Muscle layer of colon (tissue), 2 donors: ENCODE results near the gene SYT8.

Source experiments
- H3K27ac ChIP-seq: one replicate; pipeline ENCODE4 v1.7.0; 2013; ENCODE audit warnings: low read depth, mild to moderate bottlenecking, low read length, moderate library complexity
- H3K27me3 ChIP-seq, 2 donors: one replicate each; pipeline ENCODE4 v1.7.0; 2013; ENCODE audit warnings: low read length in 2 of 2, mild to moderate bottlenecking in 2 of 2; ENCODE audit not compliant: insufficient read depth in 2 of 2, control insufficient read depth in 1 of 2
- H3K36me3 ChIP-seq: one replicate; pipeline ENCODE4 v1.7.0; 2013; ENCODE audit warnings: mild to moderate bottlenecking, low read length; ENCODE audit not compliant: insufficient read depth
- H3K4me1 ChIP-seq: one replicate; pipeline ENCODE4 v1.7.0; 2013; ENCODE audit warnings: mild to moderate bottlenecking, low read length; ENCODE audit not compliant: insufficient read depth
- H3K4me3 ChIP-seq, 2 donors: one replicate each; pipeline ENCODE4 v1.7.0; 2013; ENCODE audit warnings: low read length in 2 of 2, low read depth in 1 of 2, mild to moderate bottlenecking in 1 of 2, moderate library complexity in 1 of 2
- H3K9ac ChIP-seq: one replicate; pipeline ENCODE4 v1.7.0; 2013; ENCODE audit warnings: low read length
- H3K9me3 ChIP-seq: one replicate; pipeline ENCODE4 v1.7.0; 2013; ENCODE audit warnings: mild to moderate bottlenecking, low read length
- donor health status: abdominal sarcoma.
- donor health status: Adenocarcinoma of cecum.

SYT8 gene

DNA sequence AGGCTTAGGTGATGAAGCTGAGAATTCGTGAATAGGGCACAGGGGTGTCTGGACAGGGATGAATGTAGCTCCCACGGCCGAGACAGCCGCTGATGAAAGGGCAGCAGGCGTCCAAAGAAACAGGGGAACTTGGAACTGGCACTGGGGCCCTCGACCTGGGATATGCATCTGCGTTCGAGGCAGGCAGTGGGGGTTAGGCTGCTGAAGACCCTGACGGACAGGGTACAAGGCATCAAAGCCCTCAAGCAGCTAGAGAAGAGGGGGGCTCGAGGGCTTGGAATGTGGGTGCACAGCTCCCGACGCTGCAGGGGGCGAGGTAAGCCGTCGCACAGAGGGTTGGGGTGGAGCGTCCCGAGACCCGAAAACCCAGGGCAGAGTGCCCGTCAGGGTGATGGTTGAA, 6.9 kb upstream of the SYT8 start:
- H3K36me3 ChIP-seq: no peaks in the 10 kb centered on the region
- no peak overlapping the region for H3K27ac ChIP-seq
- no peaks in the 10 kb centered on the region for H3K9me3 ChIP-seq
- H3K9ac ChIP-seq: no peak overlapping the region
- no peaks in the 10 kb centered on the region for H3K4me1 ChIP-seq
- no peak overlapping the region for H3K4me3 ChIP-seq
- peaks cover 0 to 27% of the 10 kb centered on the region in 2 donors for H3K27me3 ChIP-seq

DNA sequence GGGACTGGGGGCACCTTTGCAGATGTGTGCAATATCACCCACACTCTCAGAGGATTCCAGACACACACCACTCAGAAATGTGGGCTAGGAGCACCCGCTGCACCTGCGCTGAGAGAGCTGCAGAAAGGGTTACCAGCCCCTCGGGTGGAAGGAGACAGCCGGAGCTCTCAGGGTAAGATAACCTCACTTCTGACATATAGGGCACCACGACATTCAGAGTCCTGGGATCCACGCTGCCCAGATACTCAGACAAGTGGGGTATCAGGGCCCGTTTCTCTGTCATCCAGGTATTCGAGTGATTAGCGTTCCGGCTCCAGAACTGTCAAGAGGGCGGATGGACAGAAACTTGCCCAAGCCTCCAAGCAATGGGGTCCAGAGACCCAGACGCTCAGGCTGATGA, 6.2 kb upstream of the SYT8 start:
- no peak overlapping the region for H3K27ac ChIP-seq
- H3K9ac ChIP-seq: no peak overlapping the region
- H3K27me3 ChIP-seq: peaks cover 0 to 29% of the 10 kb centered on the region in 2 donors
- H3K4me1 ChIP-seq: no peaks in the 10 kb centered on the region
- H3K36me3 ChIP-seq: no peaks in the 10 kb centered on the region
- no peak overlapping the region for H3K4me3 ChIP-seq
- H3K9me3 ChIP-seq: no peaks in the 10 kb centered on the region

DNA sequence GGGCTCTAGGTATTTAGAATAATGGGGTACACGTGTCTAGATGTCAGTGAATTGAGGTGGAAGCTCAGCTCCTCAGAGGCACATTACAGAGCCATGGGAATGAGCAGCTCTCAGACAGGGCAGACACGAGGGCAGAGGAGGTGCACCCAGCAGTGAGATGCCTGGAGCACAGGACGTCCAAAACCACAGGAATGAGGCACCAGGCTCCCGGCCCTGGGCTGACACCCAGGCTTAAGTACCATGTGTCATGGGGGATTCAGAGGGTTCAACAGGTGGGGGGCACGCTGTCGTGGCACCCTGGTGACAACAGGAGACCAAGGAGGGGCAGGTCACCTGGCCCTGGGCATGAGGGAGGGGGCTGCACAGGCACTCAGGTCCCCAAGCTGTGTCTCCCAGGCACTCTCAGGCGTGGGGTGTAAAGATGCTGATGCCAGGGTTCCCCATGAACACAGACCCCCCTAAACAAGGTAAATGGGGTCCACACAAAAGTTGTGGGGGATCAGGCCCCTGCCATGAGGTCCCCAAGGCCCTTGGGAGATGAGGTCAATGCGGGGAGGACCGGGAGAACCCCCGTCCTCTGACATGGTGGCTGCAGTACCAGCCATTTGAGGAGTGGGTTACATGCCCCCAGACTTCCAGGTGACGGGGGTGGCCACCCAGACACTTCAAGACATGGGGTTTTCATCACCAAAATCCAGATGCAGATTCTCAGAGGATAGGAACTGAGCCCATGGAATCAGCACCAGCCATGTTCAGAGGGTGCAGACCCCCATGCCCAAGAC, 5.6 kb upstream of the SYT8 start:
- no peak overlapping the region for H3K9ac ChIP-seq
- no peak overlapping the region for H3K4me3 ChIP-seq
- no peaks in the 10 kb centered on the region for H3K4me1 ChIP-seq
- no peaks in the 10 kb centered on the region for H3K9me3 ChIP-seq
- H3K27ac ChIP-seq: no peak overlapping the region
- H3K27me3 ChIP-seq: peaks cover 0 to 29% of the 10 kb centered on the region in 2 donors
- no peaks in the 10 kb centered on the region for H3K36me3 ChIP-seq

DNA sequence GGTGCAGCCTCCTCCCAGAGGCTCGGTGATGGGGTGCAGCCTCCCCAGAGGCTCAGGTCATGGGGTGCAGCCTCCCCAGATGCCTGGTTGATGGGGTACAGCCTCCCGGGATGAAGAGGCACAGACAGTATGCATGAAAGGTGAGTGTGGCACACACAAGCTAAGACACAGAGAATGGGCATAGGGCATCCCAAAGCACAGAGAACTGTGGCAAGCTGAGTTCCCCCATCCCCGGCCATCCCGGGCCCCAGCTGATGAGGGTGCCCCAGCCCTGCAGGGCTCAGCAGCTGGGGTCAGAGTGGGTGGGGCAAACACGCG, 4.8 kb upstream of the SYT8 start:
- Histone ChIP-seq H3K36me3 (no peaks in the 10 kb centered on the region), H3K27ac (no peak overlapping the region), H3K9me3 (no peaks in the 10 kb centered on the region), H3K4me1 (no peaks in the 10 kb centered on the region), H3K4me3 (no peak overlapping the region), H3K9ac (no peak overlapping the region), H3K27me3 (peaks cover 0 to 29% of the 10 kb centered on the region in 2 donors)

DNA sequence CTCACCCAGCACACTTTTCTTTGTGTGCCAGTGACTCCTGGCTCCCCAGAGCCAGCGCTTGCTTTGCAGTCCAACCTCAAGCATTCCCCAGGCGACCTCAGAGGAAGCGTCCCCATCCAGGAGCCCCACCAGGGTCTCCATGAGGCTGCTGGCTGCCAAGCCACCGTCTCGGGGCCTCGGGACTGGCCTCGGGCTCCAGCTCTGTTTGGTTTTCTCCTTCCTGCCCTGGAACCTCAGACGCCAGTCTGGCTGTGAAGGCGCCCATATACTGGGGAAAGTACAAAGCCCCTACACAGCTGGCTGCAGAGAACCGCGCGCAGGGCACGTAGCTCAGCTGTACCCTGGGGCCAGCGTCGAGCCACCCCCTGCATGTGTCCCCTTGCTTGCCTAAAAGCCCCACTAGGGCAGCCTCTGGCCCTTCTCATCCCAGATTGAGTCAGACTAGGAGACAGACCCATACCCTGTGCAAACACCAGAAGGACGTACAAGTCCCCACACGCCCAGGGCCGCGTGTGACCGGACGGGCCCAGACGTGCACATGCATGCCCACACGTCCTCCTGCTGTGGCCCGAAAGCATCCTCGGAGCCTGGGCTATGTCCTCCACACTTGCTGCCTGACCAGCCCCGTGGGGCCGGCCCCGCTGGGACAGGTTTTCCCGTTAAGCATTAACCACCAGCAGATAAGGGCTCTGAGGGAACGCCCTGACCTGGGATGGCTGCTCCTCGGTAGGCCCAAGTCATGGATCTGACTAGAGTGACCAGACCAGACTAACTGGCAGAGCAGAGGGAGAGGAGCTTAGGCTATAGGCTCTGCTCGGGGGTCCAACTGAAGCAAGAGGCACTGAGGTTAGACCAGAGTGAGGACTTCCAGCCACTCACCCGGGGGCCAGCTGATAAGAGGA, 4.2 kb upstream of the SYT8 start:
- Histone ChIP-seq H3K4me3 (no peak overlapping the region), H3K27ac (no peak overlapping the region), H3K9me3 (no peaks in the 10 kb centered on the region), H3K4me1 (no peaks in the 10 kb centered on the region), H3K27me3 (peaks cover 0 to 29% of the 10 kb centered on the region in 2 donors), H3K9ac (no peak overlapping the region), H3K36me3 (no peaks in the 10 kb centered on the region)

DNA sequence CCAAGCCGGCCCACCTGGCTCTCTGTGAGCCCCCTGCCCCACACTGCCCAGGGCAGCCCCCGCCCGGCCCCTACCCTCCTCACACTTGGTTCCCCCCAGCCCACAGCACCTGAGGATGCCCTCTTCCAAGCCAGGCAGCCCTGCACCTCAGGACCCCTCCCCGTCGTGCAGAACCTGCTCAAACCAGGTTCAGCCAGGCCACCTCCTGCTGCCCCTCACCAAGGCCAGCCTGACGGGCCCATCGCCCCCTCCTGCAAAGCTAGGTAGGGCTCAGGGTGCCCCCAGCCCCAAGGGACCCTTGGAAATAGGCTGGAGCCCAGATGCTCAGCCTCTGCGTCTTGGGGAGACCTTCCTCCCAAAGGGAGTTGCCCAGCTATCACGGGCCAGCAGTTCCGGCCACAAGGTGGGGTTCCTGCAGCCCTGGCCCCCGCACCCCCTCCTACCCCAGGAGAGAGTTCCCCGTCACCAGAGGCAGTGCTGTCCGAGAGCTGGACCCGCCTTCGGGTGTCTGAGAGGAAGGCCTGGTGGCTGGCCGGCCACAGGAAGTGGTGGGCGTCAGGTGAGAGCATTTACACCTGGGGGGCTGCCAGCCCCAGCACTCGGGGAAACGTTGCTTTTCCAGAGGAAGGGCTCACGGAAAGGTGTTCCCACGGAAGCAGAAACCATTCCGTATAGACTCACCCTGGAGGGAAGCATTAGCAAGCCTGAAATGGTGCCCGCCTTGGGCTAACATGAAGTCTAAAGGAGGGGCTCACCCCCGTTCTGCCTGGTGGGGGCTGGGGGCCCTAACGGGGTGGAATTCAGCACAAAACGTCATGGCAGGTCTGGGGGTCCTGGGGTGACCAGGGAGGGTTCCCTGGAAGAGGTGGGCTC, 3.2 kb upstream of the SYT8 start:
- H3K4me1 ChIP-seq: no peaks in the 10 kb centered on the region
- H3K9me3 ChIP-seq: no peaks in the 10 kb centered on the region
- H3K9ac ChIP-seq: no peak overlapping the region
- no peak overlapping the region for H3K4me3 ChIP-seq
- peaks cover 0 to 26% of the 10 kb centered on the region in 2 donors for H3K27me3 ChIP-seq
- H3K36me3 ChIP-seq: no peaks in the 10 kb centered on the region
- H3K27ac ChIP-seq: no peak overlapping the region

DNA sequence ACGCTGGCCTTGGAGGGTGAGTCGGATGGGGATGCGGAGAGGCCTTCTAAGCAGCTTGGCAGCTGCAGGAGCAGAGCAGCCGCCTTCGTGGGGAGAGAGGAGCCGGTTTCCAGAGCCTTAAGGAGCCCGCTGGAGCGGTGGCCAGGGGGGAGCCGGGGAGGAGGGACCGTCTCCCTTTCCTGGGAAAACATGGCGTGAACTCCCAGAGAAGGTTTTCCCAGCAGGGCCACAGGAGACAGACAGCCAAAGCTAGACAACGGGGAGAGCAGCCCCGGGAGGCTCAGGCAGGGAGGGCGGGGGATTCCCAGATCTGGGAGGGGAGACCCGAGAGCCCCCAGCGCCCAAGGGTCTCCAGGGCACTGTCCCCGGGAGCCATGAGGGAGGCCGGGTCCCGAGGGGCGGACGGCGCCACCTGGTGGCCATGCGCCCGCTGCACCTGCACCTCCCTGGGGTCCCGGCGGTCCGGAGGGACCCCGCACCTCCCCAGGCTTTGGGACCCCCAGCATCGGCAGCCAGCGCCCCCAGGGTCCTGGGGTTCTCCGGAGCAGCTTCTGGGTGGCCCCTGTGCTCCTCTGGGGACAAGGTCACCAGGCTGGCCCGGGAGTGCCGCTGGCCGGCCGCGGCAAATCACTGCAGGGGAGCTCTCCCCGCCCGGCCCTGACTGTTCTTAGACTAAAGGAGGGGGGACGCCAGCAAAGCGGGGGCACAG, 2.4 kb upstream of the SYT8 start:
- Histone ChIP-seq H3K27ac (no peak overlapping the region), H3K9me3 (no peaks in the 10 kb centered on the region), H3K4me1 (no peaks in the 10 kb centered on the region), H3K9ac (no peak overlapping the region), H3K27me3 (peaks cover 0 to 26% of the 10 kb centered on the region in 2 donors), H3K36me3 (no peaks in the 10 kb centered on the region), H3K4me3 (no peak overlapping the region)

DNA sequence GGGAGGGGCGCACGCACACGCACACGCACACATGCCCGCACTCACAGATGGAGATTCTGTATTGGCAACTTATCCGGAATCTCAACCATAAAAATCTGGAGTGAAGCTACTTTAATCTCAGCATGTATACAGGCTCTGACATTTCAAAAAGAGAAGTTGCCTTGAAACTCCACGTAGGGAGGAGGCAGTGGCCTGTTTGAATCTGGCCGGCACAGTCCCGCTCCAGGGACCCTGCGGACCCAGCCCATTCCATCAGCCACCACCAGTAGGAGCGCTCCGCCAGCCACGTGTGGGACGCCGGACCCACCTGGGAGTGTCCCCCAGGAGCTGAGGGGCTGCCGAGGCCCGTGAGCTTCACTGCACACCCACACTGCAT, 1.9 kb upstream of the SYT8 start:
- Histone ChIP-seq H3K9me3 (no peaks in the 10 kb centered on the region), H3K27me3 (peaks cover 0 to 26% of the 10 kb centered on the region in 2 donors), H3K27ac (no peak overlapping the region), H3K4me3 (no peak overlapping the region), H3K4me1 (no peaks in the 10 kb centered on the region), H3K9ac (no peak overlapping the region), H3K36me3 (no peaks in the 10 kb centered on the region)

DNA sequence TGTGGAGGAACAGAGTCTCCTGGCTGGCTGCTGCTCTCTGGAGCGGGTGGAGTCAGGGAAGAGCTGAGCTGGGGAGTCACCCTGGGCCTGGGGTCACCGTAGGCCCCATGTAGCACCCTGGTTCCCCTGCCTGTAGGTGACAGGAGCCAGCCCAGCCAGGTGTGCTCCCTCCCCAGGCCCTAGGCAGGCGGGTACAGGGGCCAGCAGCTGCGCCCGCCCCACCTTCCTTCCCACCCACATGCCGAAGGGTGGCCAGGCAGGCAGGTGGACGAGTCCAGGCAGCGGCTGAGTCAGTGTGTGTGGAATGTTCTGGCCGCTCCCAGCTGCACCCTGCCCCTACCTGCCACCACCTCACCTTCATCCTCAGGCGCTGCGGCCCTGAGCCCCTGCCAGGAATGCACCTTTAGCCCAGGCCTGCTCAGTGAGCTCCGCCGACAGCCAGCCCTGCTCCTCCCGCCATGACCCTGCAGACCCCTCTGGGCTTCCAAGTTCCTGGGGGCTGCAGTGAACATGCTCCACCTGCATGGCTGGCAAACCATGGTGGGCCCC, 654 bp upstream of the SYT8 start:
- no peaks in the 10 kb centered on the region for H3K4me1 ChIP-seq
- H3K36me3 ChIP-seq: no peaks in the 10 kb centered on the region
- H3K27me3 ChIP-seq: peaks cover 0 to 25% of the 10 kb centered on the region in 2 donors
- H3K9ac ChIP-seq: no peak overlapping the region
- H3K9me3 ChIP-seq: no peaks in the 10 kb centered on the region
- no peak overlapping the region for H3K27ac ChIP-seq
- no peak overlapping the region for H3K4me3 ChIP-seq

DNA sequence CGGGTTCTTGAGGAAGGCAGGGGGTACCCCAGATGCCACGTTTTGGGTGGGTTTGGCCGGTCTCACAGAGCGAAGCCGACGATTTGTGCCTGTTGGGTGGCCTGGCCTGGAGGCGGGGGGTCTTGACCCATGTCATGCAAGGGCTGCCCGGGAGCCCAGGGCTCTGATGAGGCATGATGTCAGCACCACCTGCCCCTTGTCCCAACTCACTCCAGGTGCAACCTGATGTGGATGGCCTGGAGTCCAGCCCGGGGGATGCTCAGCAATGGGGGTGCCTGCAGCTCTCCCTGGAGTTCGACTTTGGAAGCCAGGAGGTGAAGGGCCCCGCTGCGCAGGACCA, 851 bp downstream of the SYT8 start:
- Histone ChIP-seq H3K36me3 (no peaks in the 10 kb centered on the region), H3K4me3 (no peak overlapping the region), H3K9me3 (no peaks in the 10 kb centered on the region), H3K27me3 (peaks cover 0 to 17% of the 10 kb centered on the region in 2 donors), H3K27ac (no peak overlapping the region), H3K4me1 (no peaks in the 10 kb centered on the region), H3K9ac (no peak overlapping the region)
